ENCODE results near the gene PNMT.

Gene PNMT

DNA sequence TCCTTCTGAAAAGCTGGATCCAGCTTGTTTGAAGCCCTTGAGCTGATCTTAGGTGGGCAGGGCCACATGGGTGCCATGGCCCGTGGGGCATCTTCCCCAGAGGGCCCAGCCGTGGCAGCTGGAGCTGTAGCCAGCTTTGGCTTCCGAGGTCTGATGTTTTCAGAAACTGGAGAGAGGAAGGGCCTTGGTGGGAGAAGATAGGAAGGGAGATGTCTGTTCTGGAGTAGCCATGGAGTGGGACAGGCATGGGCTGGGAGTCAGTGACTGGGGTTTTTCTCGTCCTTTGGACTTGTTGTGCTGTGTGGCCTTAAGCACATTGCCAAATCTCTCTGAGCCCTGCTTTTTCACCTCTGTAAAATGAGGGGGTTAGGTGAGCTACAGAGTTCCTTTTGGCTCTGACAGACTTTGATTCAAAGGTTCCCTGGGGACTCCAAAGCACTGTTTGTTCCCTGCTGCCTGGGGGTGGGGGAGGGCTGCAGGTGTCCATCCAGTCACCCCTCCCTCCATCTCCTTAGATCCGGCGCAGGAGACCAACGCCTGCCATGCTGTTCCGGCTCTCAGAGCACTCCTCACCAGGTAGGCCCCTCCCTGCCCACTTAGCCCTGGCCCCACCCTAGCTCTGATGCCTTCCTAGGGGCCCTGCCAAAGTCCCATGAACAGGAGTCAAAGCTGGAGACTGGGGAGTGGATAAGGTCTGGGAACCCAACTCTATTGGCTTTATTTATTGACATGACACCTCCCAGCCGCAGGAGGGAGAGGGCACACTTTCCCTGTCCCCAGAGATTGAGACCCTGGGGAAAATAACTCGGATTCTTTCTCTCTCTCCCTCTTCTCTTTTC is 39.4 kb upstream of the PNMT start:
- H3K9me3 ChIP-seq (ENCODE audit: insufficient read depth, low read length): no peaks in the 10 kb centered on the region
- DNase-seq (ENCODE audit: low read depth, low spot score): no peak
- no peak for TF ChIP-seq ZNF274 (IDR thresholded peaks at IDR 0.05; ENCODE audit: low read depth, low read length)
- H3K4me1 ChIP-seq (ENCODE audit: insufficient read depth, insufficient read length): peaks cover 39% of the 10 kb centered on the region
- H3K4me3 ChIP-seq (ENCODE audit: insufficient read length, low read depth): no peak overlapping the region
- H3K27me3 ChIP-seq (ENCODE audit: insufficient read depth, insufficient read length): peaks cover 40% of the 10 kb centered on the region
- no peak overlapping the region for H3K9ac ChIP-seq (ENCODE audit: insufficient read length, low read depth)
- H3K36me3 ChIP-seq (ENCODE audit: insufficient read depth, insufficient read length, low read length): no peaks in the 10 kb centered on the region

DNA sequence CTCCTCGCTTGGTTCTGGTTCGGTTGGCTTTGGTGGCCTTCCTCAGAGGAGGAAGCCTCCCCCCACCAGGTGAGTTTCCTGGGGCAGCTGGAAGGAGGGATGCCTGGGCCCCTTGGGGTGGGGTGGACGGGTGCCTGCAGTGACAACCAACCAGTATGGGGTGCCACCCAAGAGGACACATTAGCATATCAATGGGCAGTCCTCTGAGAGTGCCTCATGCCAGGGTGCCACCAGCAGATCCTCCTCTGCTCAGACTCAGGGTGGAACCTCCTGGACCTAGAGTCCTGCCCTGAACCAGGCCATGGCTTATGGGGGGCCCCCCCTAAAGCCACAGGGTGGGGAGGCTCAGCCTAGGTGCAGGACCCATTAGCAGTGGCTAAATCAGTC is 38.8 kb upstream of the PNMT start:
- no peak for TF ChIP-seq YY1 (IDR thresholded peaks at IDR 0.05; ENCODE audit: insufficient read depth, insufficient read length)
- TF ChIP-seq SUZ12 (IDR thresholded peaks at IDR 0.05; ENCODE audit: extremely low read depth, insufficient read depth, insufficient read length): no peak
- no peak for TF ChIP-seq ZNF274 (IDR thresholded peaks at IDR 0.05; ENCODE audit: low read depth, low read length)
- DNase-seq (ENCODE audit: low read depth, low spot score): no peak
- Histone ChIP-seq H3K9ac (ENCODE audit: insufficient read length, low read depth) (no peak overlapping the region), H3K4me1 (ENCODE audit: insufficient read depth, insufficient read length) (peaks cover 39% of the 10 kb centered on the region), H3K36me3 (ENCODE audit: insufficient read depth, insufficient read length, low read length) (no peaks in the 10 kb centered on the region), H3K27me3 (ENCODE audit: insufficient read depth, insufficient read length) (peaks cover 37% of the 10 kb centered on the region), H3K4me3 (ENCODE audit: insufficient read length, low read depth) (no peak overlapping the region), H3K9me3 (ENCODE audit: insufficient read depth, low read length) (no peaks in the 10 kb centered on the region)

DNA sequence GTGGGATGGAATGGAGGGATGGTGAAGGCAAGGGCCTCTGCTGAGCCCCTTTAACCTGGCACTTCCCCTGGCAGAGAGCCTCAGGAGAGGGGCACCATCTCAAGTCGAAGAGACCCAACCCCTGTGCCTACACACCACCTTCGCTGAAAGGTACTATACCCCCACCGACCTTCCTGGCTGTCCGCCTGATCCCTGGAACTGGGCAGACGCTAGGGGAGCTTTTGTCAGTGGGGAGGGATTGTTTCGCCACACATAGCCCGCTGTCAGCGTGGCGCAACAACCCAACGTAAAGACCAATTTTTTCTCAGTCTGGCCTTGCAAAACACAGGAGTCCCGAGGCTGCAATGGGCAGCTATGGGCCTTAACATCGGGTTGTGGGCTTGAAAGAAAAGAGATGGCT is 38.4 kb upstream of the PNMT start:
- Histone ChIP-seq H3K4me3 (ENCODE audit: insufficient read length, low read depth) (no peak overlapping the region), H3K9ac (ENCODE audit: insufficient read length, low read depth) (no peak overlapping the region), H3K9me3 (ENCODE audit: insufficient read depth, low read length) (no peaks in the 10 kb centered on the region), H3K36me3 (ENCODE audit: insufficient read depth, insufficient read length, low read length) (no peaks in the 10 kb centered on the region), H3K27me3 (ENCODE audit: insufficient read depth, insufficient read length) (peaks cover 33% of the 10 kb centered on the region), H3K4me1 (ENCODE audit: insufficient read depth, insufficient read length) (peaks cover 42% of the 10 kb centered on the region)
- DNase-seq (ENCODE audit: low read depth, low spot score): no peak
- TF ChIP-seq YY1 (IDR thresholded peaks at IDR 0.05; ENCODE audit: insufficient read depth, insufficient read length): no peak
- TF ChIP-seq ZNF274 (IDR thresholded peaks at IDR 0.05; ENCODE audit: low read depth, low read length): no peak
- TF ChIP-seq SUZ12 (IDR thresholded peaks at IDR 0.05; ENCODE audit: extremely low read depth, insufficient read depth, insufficient read length): no peak

GRCh38 chr17:39631403-39631802 is 36.9 kb upstream of the PNMT start:
- no peak for DNase-seq (ENCODE audit: low read depth, low spot score)
- TF ChIP-seq ZNF274 (IDR thresholded peaks at IDR 0.05; ENCODE audit: low read depth, low read length) (no peak), SUZ12 (IDR thresholded peaks at IDR 0.05; ENCODE audit: extremely low read depth, insufficient read depth, insufficient read length) (no peak), YY1 (IDR thresholded peaks at IDR 0.05; ENCODE audit: insufficient read depth, insufficient read length) (no peak)
- no peaks in the 10 kb centered on the region for H3K36me3 ChIP-seq (ENCODE audit: insufficient read depth, insufficient read length, low read length)
- H3K4me3 ChIP-seq (ENCODE audit: insufficient read length, low read depth): no peak overlapping the region
- H3K9ac ChIP-seq (ENCODE audit: insufficient read length, low read depth): peak overlapping the region; percentile 43
- H3K9me3 ChIP-seq (ENCODE audit: insufficient read depth, low read length): no peaks in the 10 kb centered on the region
- H3K4me1 ChIP-seq (ENCODE audit: insufficient read depth, insufficient read length): peaks cover 47% of the 10 kb centered on the region
- H3K27me3 ChIP-seq (ENCODE audit: insufficient read depth, insufficient read length): peaks cover 18% of the 10 kb centered on the region

DNA sequence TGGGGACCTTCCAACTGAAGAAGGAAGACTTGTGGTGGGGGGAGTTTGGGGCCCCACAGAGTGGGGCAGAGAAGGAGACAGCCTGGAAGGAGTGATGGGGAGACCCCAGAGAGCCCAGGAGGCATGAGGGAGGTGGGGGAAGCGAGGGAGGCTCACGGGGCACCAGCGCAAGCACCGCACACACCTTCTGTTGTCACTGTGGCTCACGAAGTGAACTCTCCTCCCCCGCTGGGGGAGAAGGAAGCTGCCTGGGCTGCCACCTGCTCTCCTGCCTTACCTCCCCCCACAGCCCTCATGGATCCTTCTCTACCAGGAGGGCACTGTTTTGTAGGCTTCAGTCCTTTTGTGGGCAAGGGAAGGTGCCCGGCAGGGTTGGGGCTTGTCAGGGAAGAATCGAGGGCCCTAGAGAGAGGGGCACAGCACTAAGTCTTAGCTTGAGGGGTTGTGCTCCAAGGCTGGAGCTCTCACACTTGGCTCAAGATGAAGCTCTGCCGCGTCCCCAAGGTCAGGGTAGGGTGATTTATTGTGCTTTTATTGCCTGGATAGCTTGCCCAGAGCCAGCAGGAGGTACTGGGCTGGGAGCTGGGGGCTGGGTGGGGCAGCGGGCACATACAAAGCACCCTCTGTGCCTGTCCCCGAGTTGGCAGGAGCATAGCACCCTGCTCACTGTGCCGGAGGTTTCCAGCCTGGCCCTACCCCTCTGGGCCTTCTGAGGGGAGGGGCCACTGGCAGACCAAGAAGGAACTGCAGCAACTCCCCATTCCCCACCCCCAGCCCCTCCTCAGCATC is 35.9 kb upstream of the PNMT start:
- peak overlapping the region; percentile 53 for H3K9ac ChIP-seq (ENCODE audit: insufficient read length, low read depth)
- peaks cover 8% of the 10 kb centered on the region for H3K27me3 ChIP-seq (ENCODE audit: insufficient read depth, insufficient read length)
- peaks cover 50% of the 10 kb centered on the region for H3K4me1 ChIP-seq (ENCODE audit: insufficient read depth, insufficient read length)

DNA sequence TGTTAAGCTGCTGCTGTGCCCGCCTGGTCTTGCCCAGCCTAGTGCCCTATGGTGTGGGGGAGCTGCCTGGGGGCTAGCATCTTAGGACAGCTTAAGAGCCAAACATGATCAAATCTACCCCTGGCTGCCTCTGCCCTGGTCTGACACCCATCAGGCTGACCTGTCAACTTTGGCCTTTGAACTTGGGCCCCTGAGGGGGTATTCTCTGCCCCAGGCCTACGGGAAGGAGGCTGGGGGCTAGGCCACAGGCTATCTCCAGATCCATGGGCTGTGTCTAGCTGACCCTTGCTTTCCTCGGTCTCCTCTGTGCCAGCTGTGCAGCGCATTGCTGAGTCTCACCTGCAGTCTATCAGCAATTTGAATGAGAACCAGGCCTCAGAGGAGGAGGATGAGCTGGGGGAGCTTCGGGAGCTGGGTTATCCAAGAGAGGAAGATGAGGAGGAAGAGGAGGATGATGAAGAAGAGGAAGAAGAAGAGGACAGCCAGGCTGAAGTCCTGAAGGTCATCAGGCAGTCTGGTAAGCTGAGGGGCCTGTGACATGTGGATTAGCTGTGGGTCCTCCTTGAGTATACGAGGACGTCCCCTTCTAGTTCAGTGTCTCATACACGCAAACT is 34.6 kb upstream of the PNMT start:
- Histone ChIP-seq H3K36me3 (ENCODE audit: insufficient read depth, insufficient read length, low read length) (no peaks in the 10 kb centered on the region), H3K27me3 (ENCODE audit: insufficient read depth, insufficient read length) (peaks cover 4% of the 10 kb centered on the region), H3K4me3 (ENCODE audit: insufficient read length, low read depth) (no peak overlapping the region), H3K9me3 (ENCODE audit: insufficient read depth, low read length) (no peaks in the 10 kb centered on the region), H3K4me1 (ENCODE audit: insufficient read depth, insufficient read length) (peaks cover 46% of the 10 kb centered on the region), H3K9ac (ENCODE audit: insufficient read length, low read depth) (peak overlapping the region; percentile 33)
- TF ChIP-seq ZNF274 (IDR thresholded peaks at IDR 0.05; ENCODE audit: low read depth, low read length): no peak
- TF ChIP-seq SUZ12 (IDR thresholded peaks at IDR 0.05; ENCODE audit: extremely low read depth, insufficient read depth, insufficient read length): no peak
- TF ChIP-seq YY1 (IDR thresholded peaks at IDR 0.05; ENCODE audit: insufficient read depth, insufficient read length): no peak
- no peak for DNase-seq (ENCODE audit: low read depth, low spot score)

More for the DNA sequence above, 35.9 kb upstream of the PNMT start:
- no peak for DNase-seq (ENCODE audit: low read depth, low spot score)
- TF ChIP-seq ZNF274 (IDR thresholded peaks at IDR 0.05; ENCODE audit: low read depth, low read length): no peak
- TF ChIP-seq SUZ12 (IDR thresholded peaks at IDR 0.05; ENCODE audit: extremely low read depth, insufficient read depth, insufficient read length): no peak
- no peaks in the 10 kb centered on the region for H3K36me3 ChIP-seq (ENCODE audit: insufficient read depth, insufficient read length, low read length)
- no peak overlapping the region for H3K4me3 ChIP-seq (ENCODE audit: insufficient read length, low read depth)
- no peaks in the 10 kb centered on the region for H3K9me3 ChIP-seq (ENCODE audit: insufficient read depth, low read length)

GRCh38 chr17:39634384-39634871 is 33.8 kb upstream of the PNMT start:
- TF ChIP-seq YY1 (IDR thresholded peaks at IDR 0.05; ENCODE audit: insufficient read depth, insufficient read length): no peak
- no peak for TF ChIP-seq ZNF274 (IDR thresholded peaks at IDR 0.05; ENCODE audit: low read depth, low read length)
- TF ChIP-seq SUZ12 (IDR thresholded peaks at IDR 0.05; ENCODE audit: extremely low read depth, insufficient read depth, insufficient read length): no peak
- DNase-seq (ENCODE audit: low read depth, low spot score): no peak
- Histone ChIP-seq H3K36me3 (ENCODE audit: insufficient read depth, insufficient read length, low read length) (no peaks in the 10 kb centered on the region), H3K4me3 (ENCODE audit: insufficient read length, low read depth) (no peak overlapping the region), H3K27me3 (ENCODE audit: insufficient read depth, insufficient read length) (peaks cover 4% of the 10 kb centered on the region), H3K4me1 (ENCODE audit: insufficient read depth, insufficient read length) (peaks cover 43% of the 10 kb centered on the region), H3K9ac (ENCODE audit: insufficient read length, low read depth) (no peak overlapping the region), H3K9me3 (ENCODE audit: insufficient read depth, low read length) (no peaks in the 10 kb centered on the region)

Data from NT2/D1 (cell line).